OCI-LY7 (cell line): Measurements from ENCODE around the gene SOBP. TPM values are rescaled to one million over a fixed set of nuclear protein-coding genes. Genes with fewer than 3 reads are reported as not detected.

Experiments
- BruUV-seq: library from RNA; stranded (reverse); fragments of 400-500 nt; replicated peaks from 2 replicates; lab custom pipeline; 2021; lab: Mats Ljungman, UMichigan
- CTCF ChIA-PET: fragments of 300-600 bp; sonication (Branson Sonifier 250); formaldehyde crosslinking; loops from one replicate; lab custom pipeline; 2022; ENCODE audit warnings: antibody characterized with exemption; ENCODE audit not compliant: unreplicated experiment; lab: Charles Lee
- POLR2A ChIA-PET: fragments of 300-600 bp; sonication (Branson Sonifier 250); formaldehyde crosslinking; loops from one replicate; lab custom pipeline; 2022; ENCODE audit warnings: antibody characterized with exemption; lab: Charles Lee
- DNase-seq: peaks from one replicate; pipeline ENCODE4 v3.0.0-alpha.2; 2015; ENCODE audit warnings: low spot score
- H2AFZ ChIP-seq: fragments of 200-600 bp; sonication (generic), shearing (Covaris generic); 2 replicates; pipeline ENCODE4 v1.6.1; 2014; ENCODE audit warnings: mild to moderate bottlenecking, antibody characterized with exemption, low read length, moderate library complexity
- H3K27ac ChIP-seq: fragments of 200-600 bp; sonication (generic); 2 replicates; pipeline ENCODE4 v1.5.1; 2014; ENCODE audit warnings: mixed run types, low read depth, mild to moderate bottlenecking, moderate library complexity, low read length, inconsistent platforms; ENCODE audit not compliant: poor library complexity, severe bottlenecking
- H3K36me3 ChIP-seq: fragments of 200-600 bp; sonication (generic); 2 replicates; pipeline ENCODE4 v1.6.1; 2014; ENCODE audit warnings: mild to moderate bottlenecking, antibody characterized with exemption, low read length, moderate library complexity, mixed read lengths; ENCODE audit not compliant: insufficient read depth
- H3K4me1 ChIP-seq: fragments of 200-600 bp; sonication (generic); 2 replicates; pipeline ENCODE4 v1.5.1; 2014; ENCODE audit warnings: mild to moderate bottlenecking, low read length; ENCODE audit not compliant: insufficient read depth, poor library complexity, severe bottlenecking
- H3K4me2 ChIP-seq: fragments of 200-600 bp; sonication (generic); 2 replicates; pipeline ENCODE4 v1.6.1; 2014; ENCODE audit warnings: mild to moderate bottlenecking, low read length
- H3K4me3 ChIP-seq: fragments of 200-600 bp; sonication (generic); 2 replicates; pipeline ENCODE4 v1.5.1; 2014; ENCODE audit warnings: mild to moderate bottlenecking, low read depth, low read length; ENCODE audit not compliant: poor library complexity, severe bottlenecking
- H3K79me2 ChIP-seq: fragments of 200-600 bp; sonication (generic); 2 replicates; pipeline ENCODE4 v1.6.1; 2016; ENCODE audit warnings: low read depth, mild to moderate bottlenecking, low read length, moderate library complexity, mixed read lengths; ENCODE audit not compliant: insufficient read depth
- H3K9me2 ChIP-seq: fragments of 200-600 bp; sonication (generic); 2 replicates; pipeline ENCODE4 v1.6.1; 2016; ENCODE audit warnings: mild to moderate bottlenecking, low read length, mixed read lengths; ENCODE audit not compliant: insufficient read depth
- H3K9me3 ChIP-seq: fragments of 200-600 bp; sonication (generic); 2 replicates; pipeline ENCODE4 v1.6.1; 2014; ENCODE audit warnings: mild to moderate bottlenecking, mixed run types, low read length, mixed read lengths
- H4K20me1 ChIP-seq: fragments of 200-600 bp; sonication (generic); 2 replicates; pipeline ENCODE4 v1.6.1; 2014; ENCODE audit warnings: mild to moderate bottlenecking, antibody characterized with exemption, low read length, moderate library complexity, mixed read lengths; ENCODE audit not compliant: insufficient read depth
- CTCF ChIP-seq: fragments of 200-600 bp; sonication (generic); conservative IDR thresholded peaks from 2 replicates; pipeline ENCODE4 v1.5.1; 2014; ENCODE audit warnings: mild to moderate bottlenecking, antibody characterized with exemption, low read length, moderate library complexity, mixed read lengths
- EZH2phosphoT487 ChIP-seq: fragments of 200-600 bp; sonication (generic); IDR thresholded peaks from 2 replicates; pipeline ENCODE4 v1.6.1; 2018; ENCODE audit warnings: low read depth, borderline replicate concordance, mild to moderate bottlenecking, mixed run types, antibody characterized with exemption, low read length, moderate library complexity, mixed read lengths
- intact Hi-C: fragments of 100-400 bp; cut with micrococcal nuclease; formaldehyde crosslinking; loops from one replicate; pipeline ENCODE4 v1.10.0; 2022; ENCODE audit not compliant: unreplicated experiment
- total RNA-seq, 2 experiments: library from RNA; depleted of rRNA in 1 of 2; stranded (reverse); fragments of >200 nt in 1 of 2; shearing (Covaris generic) in 1 of 2; gene quantifications; 2 replicates each; pipeline ENCODE4 v1.2.3, GENCODE V29; 2014 to 2022

The SOBP gene
- total RNA-seq, 2 experiments from 2014 or later: 21.5 to 29.4 TPM

- intact Hi-C loops: no loop called here
- H2AFZ ChIP-seq: no peak overlapping the region
- 0 out of 2 replicates have a peak, but pooled peaks cover 1% of the 10 kb centered on the region for H3K36me3 ChIP-seq
- peaks cover 23% of the 10 kb centered on the region for H3K4me1 ChIP-seq
- no peaks in the 10 kb centered on the region for H4K20me1 ChIP-seq
- no peak overlapping the region for H3K4me2 ChIP-seq
- no peak for DNase-seq
- ChIA-PET POLR2A (no interaction called here), CTCF (no interaction called here)
- H3K4me3 ChIP-seq: no peak overlapping the region
- BruUV-seq: no TSS peak
- H3K79me2 ChIP-seq: no peaks in the 10 kb centered on the region
- no peaks in the 10 kb centered on the region for H3K9me3 ChIP-seq
- no peak overlapping the region for H3K27ac ChIP-seq
- H3K9me2 ChIP-seq: no peaks in the 10 kb centered on the region
- TF ChIP-seq EZH2phosphoT487 (no peak), CTCF (no peak)
Measured at GRCh38 chr6:107666981-107667601, 177.2 kb downstream of the SOBP start.

- ChIA-PET POLR2A (no interaction called here), CTCF (no interaction called here)
- Histone ChIP-seq H3K36me3 (no peaks in the 10 kb centered on the region), H3K4me1 (peaks cover 23% of the 10 kb centered on the region), H3K9me2 (no peaks in the 10 kb centered on the region), H3K4me2 (no peak overlapping the region), H3K27ac (no peak overlapping the region), H3K9me3 (no peaks in the 10 kb centered on the region), H3K79me2 (no peaks in the 10 kb centered on the region), H2AFZ (no peak overlapping the region), H3K4me3 (no peak overlapping the region), H4K20me1 (no peaks in the 10 kb centered on the region)
- no peak for TF ChIP-seq CTCF
- no peak for TF ChIP-seq EZH2phosphoT487
- BruUV-seq: no TSS peak
- no peak for DNase-seq
- intact Hi-C loops: no loop called here
Measured at GRCh38 chr6:107667790-107668189, 177.9 kb downstream of the SOBP start.

- Histone ChIP-seq H3K4me3 (no peak overlapping the region), H3K4me2 (no peak overlapping the region), H3K36me3 (no peaks in the 10 kb centered on the region), H3K79me2 (no peaks in the 10 kb centered on the region), H4K20me1 (no peaks in the 10 kb centered on the region), H3K27ac (no peak overlapping the region), H2AFZ (no peak overlapping the region), H3K9me3 (no peaks in the 10 kb centered on the region), H3K4me1 (peaks cover 23% of the 10 kb centered on the region), H3K9me2 (no peaks in the 10 kb centered on the region)
- CTCF ChIA-PET: no interaction called here
- intact Hi-C loops: no loop called here
- no peak for DNase-seq
- BruUV-seq: no TSS peak
- no peak for TF ChIP-seq CTCF
- no peak for TF ChIP-seq EZH2phosphoT487
- POLR2A ChIA-PET: interaction anchor here (0.5 to 0.7 kb wide), 2 partner anchors 118 to 547 kb away, joined by 3 to 4 read pairs; no protein-coding TSS in a partner anchor
Measured at GRCh38 chr6:107668743-107669474, 179.0 kb downstream of the SOBP start.
